Urinary bladder (tissue), 4 donors: ENCODE data around the gene EN1. TPM values are rescaled to one million over a fixed set of nuclear protein-coding genes. Genes with fewer than 3 reads are reported as not detected.

Experiments used
- DNase-seq: peaks from one replicate; pipeline ENCODE4 v3.0.0-alpha.2; 2015; ENCODE audit errors: extremely low spot score
- H3K27ac ChIP-seq: one replicate; pipeline ENCODE4 v1.5.1; 2013; ENCODE audit warnings: low read depth, mild to moderate bottlenecking, moderate library complexity
- H3K36me3 ChIP-seq: one replicate; pipeline ENCODE4 v1.6.1; 2013; ENCODE audit warnings: mild to moderate bottlenecking, moderate library complexity; ENCODE audit not compliant: insufficient read depth
- H3K4me1 ChIP-seq: one replicate; pipeline ENCODE4 v1.6.1; 2013; ENCODE audit warnings: mild to moderate bottlenecking, moderate library complexity; ENCODE audit not compliant: insufficient read depth
- H3K4me3 ChIP-seq: one replicate; pipeline ENCODE4 v1.5.1; 2013; ENCODE audit warnings: low read depth, low read length
- WGBS: extraction: QIAGEN DNeasy Blood & Tissue Kit; methylation state at CpG from one replicate; pipeline ENCODE4 v1.1.7; 2013; 5-methylcytosine and 5-hydroxymethylcytosine counted together
- polyA plus RNA-seq: library from polyadenylated mRNA; stranded (reverse); fragments of 200-250 nt; gene quantifications from one replicate; pipeline ENCODE4 v1.2.3, GENCODE V29; 2013
- total RNA-seq: library from RNA; depleted of rRNA; stranded (reverse); fragments of >200 nt; gene quantifications from one replicate; pipeline ENCODE4 v1.2.3, GENCODE V29; 2014
- donor health status: healthy with polysubstance abuse.
- donor health status: healthy.

EN1 gene
- total and polyA plus RNA-seq, 2 donors, result not detected

- no peaks in the 10 kb centered on the region for H3K4me1 ChIP-seq
These were observed 4.2 kb upstream of the EN1 start for GRCh38 chr2:118851650-118852049.

GRCh38 chr2:118850901-118851415 is 3.5 kb upstream of the EN1 start:
- H3K4me1 ChIP-seq, result no peaks in the 10 kb centered on the region
- DNase-seq, result no peak
- no peak overlapping the region for H3K27ac ChIP-seq
- H3K4me3 ChIP-seq, result no peak overlapping the region
- WGBS, result 5% methylated on average over 9 of the region's 9 CpGs
- H3K36me3 ChIP-seq, result no peaks in the 10 kb centered on the region

More at GRCh38 chr2:118851650-118852049, 4.2 kb upstream of the EN1 start:
- H3K4me3 ChIP-seq, result no peak overlapping the region
- DNase-seq, result no peak
- H3K36me3 ChIP-seq, result no peaks in the 10 kb centered on the region
- WGBS, result 4% methylated on average over 17 of the region's 17 CpGs
- no peak overlapping the region for H3K27ac ChIP-seq

DNA sequence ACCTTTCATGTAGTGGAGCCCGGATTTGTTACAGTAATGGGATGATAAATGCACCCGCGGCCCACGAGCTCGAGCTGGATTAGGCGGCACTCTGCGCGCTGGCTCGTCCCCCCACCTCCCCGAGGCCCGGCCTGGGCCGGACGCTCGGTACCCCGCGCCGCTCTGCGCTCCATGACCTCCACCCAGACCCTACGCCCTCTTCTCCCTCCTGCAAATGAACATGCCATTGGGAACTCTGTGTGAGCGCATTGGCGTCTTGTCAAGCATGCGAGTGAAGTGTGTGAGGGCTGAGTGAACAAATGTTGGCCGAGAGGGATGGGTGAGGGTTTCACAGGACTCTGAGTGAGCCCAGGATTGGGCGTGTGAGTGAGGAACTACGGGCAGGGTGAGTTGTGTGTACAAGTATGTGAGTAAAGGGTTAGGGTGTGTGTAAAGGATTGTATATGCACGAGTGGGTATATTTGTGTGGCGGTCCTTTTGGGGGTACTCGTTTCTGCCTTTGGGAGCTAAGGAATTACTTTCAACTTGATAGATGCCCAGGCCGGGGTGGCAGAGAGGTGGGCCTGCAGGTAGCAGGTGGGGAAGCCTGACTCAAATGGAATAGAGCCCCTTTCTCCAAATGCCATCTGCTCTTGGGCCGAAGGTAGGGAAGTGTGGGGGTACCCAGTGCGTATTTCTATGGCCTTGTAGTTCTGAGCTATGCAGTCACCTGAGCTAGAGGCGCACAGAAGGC is 2.9 kb upstream of the EN1 start:
- DNase-seq, result no peak
- no peaks in the 10 kb centered on the region for H3K4me1 ChIP-seq

GRCh38 chr2:118849226-118850167 is 2.0 kb upstream of the EN1 start:
- no peak overlapping the region for H3K27ac ChIP-seq
- no peaks in the 10 kb centered on the region for H3K4me1 ChIP-seq
- H3K36me3 ChIP-seq, result no peaks in the 10 kb centered on the region
- no peak for DNase-seq
- 3% methylated on average over 52 of the region's 52 CpGs for WGBS
- no peak overlapping the region for H3K4me3 ChIP-seq

More for the DNA sequence above, 2.9 kb upstream of the EN1 start:
- no peak overlapping the region for H3K27ac ChIP-seq
- no peak overlapping the region for H3K4me3 ChIP-seq
- 3% methylated on average over 32 of the region's 32 CpGs for WGBS
- H3K36me3 ChIP-seq, result no peaks in the 10 kb centered on the region

DNA sequence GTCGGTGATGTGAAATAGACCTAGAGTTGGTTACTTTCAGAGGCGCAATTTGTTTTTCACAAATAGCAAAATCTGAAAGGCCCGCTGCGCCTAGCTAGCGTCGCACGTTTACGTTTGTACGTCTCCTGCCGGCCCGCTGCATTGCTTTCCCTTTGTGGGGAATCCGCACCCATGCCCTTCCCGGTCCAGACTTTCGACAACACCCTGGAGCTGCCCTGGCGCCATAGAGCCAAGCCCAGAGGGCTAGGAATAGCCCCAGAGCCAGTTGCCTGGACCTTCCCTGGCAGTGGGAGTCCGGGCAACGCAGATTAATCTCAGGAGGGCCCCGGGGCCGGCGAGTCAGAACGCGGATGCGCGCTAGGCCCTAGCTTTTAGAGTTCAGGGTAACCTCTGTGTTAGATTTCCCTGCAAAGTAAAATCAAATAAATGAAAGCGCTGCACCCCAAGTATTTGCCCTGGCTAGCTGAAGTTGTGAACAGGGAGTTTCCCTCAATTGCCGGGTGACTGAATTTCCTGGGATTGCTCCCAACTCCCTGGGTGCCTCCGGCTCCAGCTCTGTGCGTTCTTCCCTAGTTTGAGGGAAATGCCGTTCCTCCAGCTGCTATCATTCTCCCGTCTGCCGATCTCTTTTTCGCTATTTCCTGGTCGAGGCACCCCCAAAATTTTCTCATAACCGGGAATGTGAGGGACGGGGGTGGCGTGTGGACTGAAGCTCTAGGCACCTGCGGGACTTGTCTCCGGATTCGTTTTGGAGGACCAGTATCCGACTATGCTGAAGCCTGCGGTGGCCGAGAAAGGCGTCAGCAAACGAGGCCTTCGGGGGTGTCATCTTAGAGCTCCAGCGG is 1.2 kb upstream of the EN1 start:
- H3K27ac ChIP-seq, result no peak overlapping the region
- DNase-seq, result no peak

GRCh38 chr2:118847762-118848172 is 319 bp upstream of the EN1 start:
- H3K36me3 ChIP-seq, result no peaks in the 10 kb centered on the region
- peaks cover 2% of the 10 kb centered on the region for H3K4me1 ChIP-seq
- H3K27ac ChIP-seq, result no peak overlapping the region
- H3K4me3 ChIP-seq, result no peak overlapping the region
- WGBS, result 2% methylated on average over 35 of the region's 35 CpGs
- DNase-seq, result no peak

More for the DNA sequence above, 1.2 kb upstream of the EN1 start:
- Histone ChIP-seq H3K4me1 (no peaks in the 10 kb centered on the region), H3K4me3 (no peak overlapping the region), H3K36me3 (no peaks in the 10 kb centered on the region)
- WGBS, result 3% methylated on average over 46 of the region's 46 CpGs

DNA sequence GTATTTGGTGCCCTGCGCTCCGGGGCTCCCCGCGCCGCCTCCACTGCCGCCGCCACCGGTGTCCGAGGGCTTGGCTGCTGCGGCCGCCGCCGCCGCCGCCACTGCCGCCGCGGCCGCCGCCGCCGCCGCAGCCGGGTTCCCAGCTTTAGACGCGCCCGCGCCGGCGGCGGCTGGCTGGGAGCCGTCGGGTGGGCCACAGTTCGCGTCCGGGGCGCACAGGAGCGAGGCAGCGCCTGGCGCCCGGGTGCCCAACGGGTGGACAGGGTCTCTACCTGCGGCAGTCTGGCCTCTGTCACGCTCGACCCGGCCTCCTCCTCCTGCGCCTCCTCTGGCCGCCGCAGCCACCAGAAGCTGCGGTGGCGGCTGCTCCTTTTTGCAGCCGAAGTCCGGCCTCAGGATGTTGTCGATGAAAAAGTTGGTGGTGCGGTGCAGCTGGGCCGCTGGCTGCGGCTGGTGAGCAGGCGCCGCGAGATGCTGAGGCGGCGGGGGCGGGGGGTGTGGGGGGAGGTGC is 951 bp downstream of the EN1 start:
- Histone ChIP-seq H3K4me3 (peak overlapping the region; percentile 27), H3K4me1 (peaks cover 3% of the 10 kb centered on the region), H3K27ac (no peak overlapping the region), H3K36me3 (no peaks in the 10 kb centered on the region)
- DNase-seq, result no peak
- WGBS, result under 1% methylated on average over 63 of the region's 63 CpGs

DNA sequence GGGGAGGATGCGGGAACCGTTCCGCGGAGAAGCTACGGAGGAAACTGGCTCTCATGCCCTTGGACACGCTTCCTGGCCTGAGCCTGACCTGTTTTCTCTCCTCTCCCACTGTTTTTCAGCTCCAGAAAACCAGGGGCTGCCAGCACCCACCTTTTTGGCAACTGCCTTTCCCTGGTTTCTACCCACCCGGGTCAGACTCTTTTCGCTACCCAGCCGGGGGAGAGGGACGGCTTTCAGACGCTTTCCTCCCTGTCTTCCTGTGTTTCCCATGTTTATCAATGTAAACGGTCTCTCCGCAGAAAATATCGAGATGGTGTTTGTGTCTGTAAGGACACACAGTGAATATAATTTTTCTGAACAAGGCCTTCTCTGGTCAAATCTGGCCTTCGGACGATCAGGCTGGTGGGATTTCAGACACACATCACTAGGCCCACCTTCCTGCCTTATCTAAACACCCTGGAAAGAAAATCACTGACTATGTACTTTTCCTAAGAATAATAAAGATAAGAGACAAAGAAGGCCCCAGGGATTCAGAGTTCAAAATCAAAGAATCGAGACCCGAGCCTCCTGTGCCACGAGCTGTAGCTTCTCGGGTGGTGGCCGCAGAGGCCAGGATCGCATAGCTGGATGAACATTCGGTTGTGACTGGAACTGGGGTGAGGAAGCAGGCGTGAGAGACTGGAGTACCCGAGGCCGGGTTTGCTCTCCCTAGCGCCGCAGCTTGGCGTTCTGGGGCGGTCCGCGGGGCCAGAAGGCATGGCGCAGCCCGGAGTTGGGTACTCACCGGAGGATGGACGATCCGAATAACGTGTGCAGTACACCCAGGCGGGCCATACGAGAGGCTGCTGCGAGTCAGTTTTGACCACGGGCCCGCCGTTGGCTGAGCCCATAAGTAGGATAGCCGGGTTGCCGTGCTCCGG is 1.7 kb downstream of the EN1 start:
- 8% methylated on average over 47 of the region's 47 CpGs for WGBS
- Histone ChIP-seq H3K36me3 (no peaks in the 10 kb centered on the region), H3K4me3 (no peak overlapping the region), H3K27ac (no peak overlapping the region), H3K4me1 (peaks cover 3% of the 10 kb centered on the region)
- DNase-seq, result no peak

DNA sequence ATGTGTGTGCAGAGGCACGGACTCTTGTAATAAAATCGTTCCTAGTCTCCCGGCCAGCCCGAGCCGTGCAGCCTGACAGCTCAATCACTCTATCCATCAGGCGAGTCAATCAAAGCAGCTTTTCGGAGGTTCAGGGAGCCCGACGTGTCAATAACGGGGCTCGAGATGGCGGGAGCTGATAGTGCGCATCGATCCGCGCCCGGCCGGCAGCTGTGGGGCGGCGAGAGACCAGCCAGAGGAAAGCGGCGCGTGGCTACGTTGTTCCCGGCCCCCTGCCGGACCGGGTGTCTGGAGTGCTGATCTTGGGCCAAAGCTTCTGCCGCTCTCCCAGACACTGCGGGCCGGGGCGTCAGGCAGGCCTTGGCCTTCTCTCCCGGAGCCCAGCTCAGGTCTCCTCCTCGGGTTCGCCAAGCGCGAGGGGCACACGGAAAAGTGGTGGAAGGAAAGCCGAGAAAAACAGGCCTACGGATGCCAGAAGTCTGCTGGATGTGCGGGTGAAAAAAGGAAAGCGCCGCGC is 2.4 kb downstream of the EN1 start:
- Histone ChIP-seq H3K27ac (no peak overlapping the region), H3K4me1 (peaks cover 3% of the 10 kb centered on the region), H3K36me3 (no peaks in the 10 kb centered on the region), H3K4me3 (no peak overlapping the region)
- WGBS, result 4% methylated on average over 43 of the region's 43 CpGs
- no peak for DNase-seq

- Histone ChIP-seq H3K4me1 (peaks cover 3% of the 10 kb centered on the region), H3K36me3 (no peaks in the 10 kb centered on the region), H3K27ac (no peak overlapping the region), H3K4me3 (no peak overlapping the region)
- 19% methylated on average over 8 of the region's 8 CpGs for WGBS
- no peak for DNase-seq
These were observed 3.0 kb downstream of the EN1 start for GRCh38 chr2:118844261-118845004.

DNA sequence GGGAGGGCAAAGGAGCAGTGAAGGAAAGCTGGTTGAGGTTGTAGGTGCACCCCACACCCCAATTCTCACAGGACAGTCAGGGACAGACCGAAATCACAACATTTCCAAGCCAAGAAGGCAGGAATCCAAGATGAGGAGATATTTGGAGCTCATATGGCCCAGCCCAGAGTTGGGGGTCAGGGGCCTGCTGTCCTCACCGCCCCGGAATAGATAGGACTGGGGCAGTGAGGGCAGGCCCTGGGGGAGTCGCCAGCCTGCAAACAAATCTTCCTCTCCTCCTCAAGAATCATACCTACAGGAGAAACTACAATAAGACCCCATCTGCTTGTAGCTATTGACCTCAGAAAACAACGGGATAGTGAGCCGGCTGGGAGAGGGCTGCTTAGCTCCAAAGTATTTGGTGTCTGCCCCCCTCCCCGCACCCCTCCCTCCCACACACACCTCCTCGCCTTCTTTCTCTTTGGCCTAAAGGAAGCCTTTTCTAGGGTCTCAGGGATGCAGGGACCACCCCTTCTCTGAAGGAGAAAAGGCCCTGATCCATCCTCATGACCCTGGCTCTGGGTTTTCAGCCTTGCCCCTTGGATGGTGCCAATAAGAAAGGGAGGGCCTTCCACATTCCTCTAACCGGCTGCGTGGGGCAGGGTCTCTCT is 3.8 kb downstream of the EN1 start:
- no peak overlapping the region for H3K27ac ChIP-seq
- DNase-seq, result no peak
- 16% methylated on average over 10 of the region's 10 CpGs for WGBS
- peaks cover 3% of the 10 kb centered on the region for H3K4me1 ChIP-seq
- H3K36me3 ChIP-seq, result no peaks in the 10 kb centered on the region
- no peak overlapping the region for H3K4me3 ChIP-seq
